AG04450 (cell line): ENCODE data around the gene RAD54L. TPM values are rescaled to one million over a fixed set of nuclear protein-coding genes. Genes with fewer than 3 reads are reported as not detected.

ENCODE experiments used
- CTCF ChIA-PET: fragments of 300-600, 350-600 bp; formaldehyde crosslinking; extraction: SDS; loops from one replicate; lab custom pipeline; 2022; ENCODE audit warnings: antibody characterized with exemption, inconsistent platforms; lab: Charles Lee
- POLR2A ChIA-PET: fragments of 350-600 bp; formaldehyde crosslinking; extraction: SDS; loops from one replicate; lab custom pipeline; 2021; ENCODE audit warnings: antibody characterized with exemption, inconsistent platforms; lab: Yijun Ruan, JAX
- DNase-seq: peaks from one replicate; pipeline ENCODE4 v3.0.0-alpha.2; 2011; ENCODE audit warnings: low read depth, low spot score
- H3K27ac ChIP-seq: one replicate; pipeline ENCODE4 v1.5.1; 2012; ENCODE audit warnings: low read depth, low read length, control low read depth
- H3K27me3 ChIP-seq: one replicate; pipeline ENCODE4 v1.6.0; 2012; ENCODE audit warnings: low read length; ENCODE audit not compliant: control insufficient read depth, insufficient read depth
- H3K4me3 ChIP-seq: 2 replicates; pipeline ENCODE4 v1.5.1; 2011; ENCODE audit warnings: mild to moderate bottlenecking, low read depth, low read length, control low read depth
- H3K9me3 ChIP-seq: 2 replicates; pipeline ENCODE4 v1.5.1; 2012; ENCODE audit warnings: low read length; ENCODE audit not compliant: control insufficient read depth, insufficient read depth
- polyA plus RNA-seq: library from polyadenylated mRNA; depleted of rRNA; stranded (reverse); fragments of >200 nt; gene quantifications from 2 replicates; pipeline ENCODE4 v1.2.3, GENCODE V29; 2011
- TF ChIP-seq, protein P1 (sequence below): IDR thresholded peaks from 2 replicates; pipeline ENCODE4 v1.5.1; 2011; ENCODE audit warnings: low read depth, low read length, control low read depth, inconsistent platforms

RAD54L gene
- polyA plus RNA-seq, 1 experiment, result 1.9 TPM

- no peaks in the 10 kb centered on the region for H3K9me3 ChIP-seq
- POLR2A ChIA-PET, result no interaction called here
- TF ChIP-seq, protein P1, sequence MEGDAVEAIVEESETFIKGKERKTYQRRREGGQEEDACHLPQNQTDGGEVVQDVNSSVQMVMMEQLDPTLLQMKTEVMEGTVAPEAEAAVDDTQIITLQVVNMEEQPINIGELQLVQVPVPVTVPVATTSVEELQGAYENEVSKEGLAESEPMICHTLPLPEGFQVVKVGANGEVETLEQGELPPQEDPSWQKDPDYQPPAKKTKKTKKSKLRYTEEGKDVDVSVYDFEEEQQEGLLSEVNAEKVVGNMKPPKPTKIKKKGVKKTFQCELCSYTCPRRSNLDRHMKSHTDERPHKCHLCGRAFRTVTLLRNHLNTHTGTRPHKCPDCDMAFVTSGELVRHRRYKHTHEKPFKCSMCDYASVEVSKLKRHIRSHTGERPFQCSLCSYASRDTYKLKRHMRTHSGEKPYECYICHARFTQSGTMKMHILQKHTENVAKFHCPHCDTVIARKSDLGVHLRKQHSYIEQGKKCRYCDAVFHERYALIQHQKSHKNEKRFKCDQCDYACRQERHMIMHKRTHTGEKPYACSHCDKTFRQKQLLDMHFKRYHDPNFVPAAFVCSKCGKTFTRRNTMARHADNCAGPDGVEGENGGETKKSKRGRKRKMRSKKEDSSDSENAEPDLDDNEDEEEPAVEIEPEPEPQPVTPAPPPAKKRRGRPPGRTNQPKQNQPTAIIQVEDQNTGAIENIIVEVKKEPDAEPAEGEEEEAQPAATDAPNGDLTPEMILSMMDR, result no peak
- no peaks in the 10 kb centered on the region for H3K27me3 ChIP-seq
- no peak overlapping the region for H3K27ac ChIP-seq
- DNase-seq, result no peak
- CTCF ChIA-PET, result no interaction called here
- H3K4me3 ChIP-seq, result no peak overlapping the region
Observed at GRCh38 chr1:46278807-46279206, 31.2 kb downstream of the RAD54L start.

DNA sequence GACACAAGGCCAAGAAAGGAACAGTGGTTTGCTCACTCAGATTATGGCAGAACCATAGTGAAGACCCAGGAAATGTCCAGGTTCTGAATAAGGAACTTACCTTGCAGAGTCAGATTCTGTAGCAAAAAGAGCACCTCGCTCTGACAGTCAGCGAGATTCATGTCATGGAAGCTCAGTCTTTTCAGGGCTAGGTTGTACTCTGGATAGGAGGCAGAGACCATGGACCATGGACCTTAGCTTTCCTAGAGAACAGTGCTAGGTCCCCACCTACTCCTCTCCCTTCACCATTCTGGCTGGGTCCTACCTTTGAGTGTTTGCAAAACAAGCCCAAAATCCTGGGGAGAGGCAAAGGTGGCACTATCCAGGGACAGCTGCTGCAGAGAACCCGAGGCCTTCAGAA, 32.5 kb downstream of the RAD54L start:
- no peaks in the 10 kb centered on the region for H3K9me3 ChIP-seq
- H3K27ac ChIP-seq, result no peak overlapping the region
- ChIA-PET POLR2A (no interaction called here), CTCF (no interaction called here)
- no peak for DNase-seq
- TF ChIP-seq, protein P1, result no peak
- no peaks in the 10 kb centered on the region for H3K27me3 ChIP-seq
- H3K4me3 ChIP-seq, result no peak overlapping the region

DNA sequence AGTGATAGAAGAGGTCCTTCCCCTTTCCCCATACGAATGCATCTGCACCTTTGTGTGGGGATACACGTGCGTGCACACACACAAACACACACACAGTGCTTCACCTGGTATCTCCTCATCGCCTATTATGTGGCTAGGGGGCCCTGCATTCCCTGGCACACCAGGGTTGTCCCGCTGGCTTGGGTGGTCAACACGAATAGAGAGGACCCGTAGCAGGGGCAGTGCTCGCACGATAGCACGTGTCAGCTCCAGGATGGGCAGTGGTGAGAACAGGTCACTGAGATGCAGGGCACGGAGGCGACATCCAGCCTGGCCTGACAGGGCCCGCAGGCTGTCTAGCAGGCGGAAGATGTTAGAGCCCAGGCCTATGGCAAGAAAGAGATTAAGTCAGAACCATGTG, 33.5 kb downstream of the RAD54L start:
- Histone ChIP-seq H3K27me3 (no peaks in the 10 kb centered on the region), H3K27ac (no peak overlapping the region), H3K4me3 (no peak overlapping the region), H3K9me3 (no peaks in the 10 kb centered on the region; the same call in 1 of the 2 replicates)
- TF ChIP-seq, protein P1, result no peak
- CTCF ChIA-PET, result no interaction called here
- no peak for DNase-seq
- POLR2A ChIA-PET, result interaction anchor here (0.6 kb wide), 1 partner anchor 9 kb away, joined by 3 read pairs; no protein-coding TSS in a partner anchor

- POLR2A ChIA-PET, result interaction anchor here (0.6 to 1.7 kb wide), 3 partner anchors 9 to 19 kb away, joined by 3 to 14 read pairs (median 6); partner anchors contain the start of genes LRRC41 and UQCRH
- H3K9me3 ChIP-seq, result no peaks in the 10 kb centered on the region; the same call in 1 of the 2 replicates
- TF ChIP-seq, protein P1, result no peak
- no peak overlapping the region for H3K27ac ChIP-seq
- no peak for DNase-seq
- no peak overlapping the region for H3K4me3 ChIP-seq
- H3K27me3 ChIP-seq, result no peaks in the 10 kb centered on the region
- CTCF ChIA-PET, result no interaction called here
Observed at GRCh38 chr1:46284058-46284457, 36.5 kb downstream of the RAD54L start.

GRCh38 chr1:46284597-46285564, 37.3 kb downstream of the RAD54L start:
- TF ChIP-seq, protein P1, result no peak
- POLR2A ChIA-PET, result interaction anchor here (0.6 to 1.7 kb wide), 3 partner anchors 8 to 18 kb away, joined by 3 to 14 read pairs (median 6); partner anchors contain the start of genes LRRC41 and UQCRH
- H3K4me3 ChIP-seq, result no peak overlapping the region
- CTCF ChIA-PET, result interaction anchor here (1.7 kb wide), 1 partner anchor 61 kb away, joined by 4 read pairs; no protein-coding TSS in a partner anchor
- peak; percentile 34 for DNase-seq
- H3K9me3 ChIP-seq, result no peaks in the 10 kb centered on the region; the same call in 1 of the 2 replicates
- no peaks in the 10 kb centered on the region for H3K27me3 ChIP-seq
- H3K27ac ChIP-seq, result peak overlapping the region; percentile 0
